Mesodermal cell (in vitro differentiated cells): ENCODE measurements around the gene CKS1B. TPM values are rescaled to one million over a fixed set of nuclear protein-coding genes. Genes with fewer than 3 reads are reported as not detected.

Source experiments
- H3K27ac ChIP-seq: 2 replicates; pipeline ENCODE4 v1.7.0; 2013; ENCODE audit warnings: mild to moderate bottlenecking, low read depth, low read length, moderate library complexity; ENCODE audit not compliant: severe bottlenecking
- H3K36me3 ChIP-seq: 2 replicates; pipeline ENCODE4 v1.7.1; 2013; ENCODE audit warnings: mild to moderate bottlenecking, low read length, moderate library complexity; ENCODE audit not compliant: control insufficient read depth, insufficient read depth
- H3K4me1 ChIP-seq: one replicate; pipeline ENCODE4 v1.7.1; 2013; ENCODE audit warnings: mild to moderate bottlenecking, low read length; ENCODE audit not compliant: insufficient read depth, control insufficient read depth, poor library complexity, severe bottlenecking
- H3K4me3 ChIP-seq: 2 replicates; pipeline ENCODE4 v1.7.0; 2013; ENCODE audit warnings: low read length, control low read depth, mild to moderate bottlenecking; ENCODE audit not compliant: insufficient read depth, poor library complexity, severe bottlenecking; ENCODE audit errors: extremely low read depth
- H3K9me3 ChIP-seq: 2 replicates; pipeline ENCODE4 v1.7.1; 2013; ENCODE audit warnings: mild to moderate bottlenecking, low read length, moderate library complexity; ENCODE audit not compliant: control insufficient read depth
- WGBS, 2 experiments: methylation state at CpG; one replicate each; pipeline ENCODE4 v1.1.5; 2013; ENCODE audit warnings: missing lambda C conversion rate in 2 of 2; ENCODE audit not compliant: insufficient coverage in 2 of 2; 5-methylcytosine and 5-hydroxymethylcytosine counted together
- polyA plus RNA-seq, 2 experiments: library from polyadenylated mRNA; stranded (reverse); fragments of 50-300 nt; gene quantifications; one replicate each; pipeline ENCODE4 v1.2.3, GENCODE V29; 2013

CKS1B gene
- 298 TPM for polyA plus RNA-seq (2013, experiment 1 of 2)
- 280 TPM for polyA plus RNA-seq (2013, experiment 2 of 2)

DNA sequence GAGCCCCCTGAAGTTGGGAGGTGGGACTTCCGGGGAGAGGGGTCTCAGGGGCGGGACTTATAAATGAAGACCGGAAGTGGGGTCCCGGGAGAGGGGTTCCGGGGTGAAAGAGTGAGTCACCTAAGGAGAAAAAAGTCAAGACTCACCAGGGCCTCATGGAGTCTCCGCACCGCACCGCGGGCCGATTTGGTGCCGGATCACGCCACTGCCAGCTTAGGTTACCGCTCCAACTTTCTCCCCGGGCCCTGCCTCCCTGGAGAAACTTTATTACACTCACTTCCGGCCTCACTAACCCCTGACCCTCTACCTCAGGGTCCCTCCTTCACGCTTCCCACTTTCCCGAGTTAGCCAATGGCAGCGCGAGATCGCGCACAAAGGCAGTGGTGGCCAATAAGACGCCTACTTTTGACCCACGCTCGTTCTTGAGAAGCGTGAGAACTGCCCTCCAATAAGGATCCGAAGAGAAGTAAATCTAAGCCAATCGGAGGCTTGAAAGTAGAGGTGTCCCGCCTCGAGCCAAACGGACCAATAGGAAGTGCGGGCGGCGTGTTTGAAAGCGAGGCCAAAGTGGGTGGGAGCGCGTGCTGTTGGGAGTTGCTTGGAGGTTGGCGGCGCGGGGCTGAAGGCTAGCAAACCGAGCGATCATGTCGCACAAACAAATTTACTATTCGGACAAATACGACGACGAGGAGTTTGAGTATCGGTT lies at the start of gene CKS1B:
Gene CKS1B, plus strand, starts transcription at position 580 of the 706 bp plus-strand sequence. Its CDS starts 65 bp downstream, at position 645.
- WGBS, 2 experiments: 0 to 1% methylated on average over 31 to 41 of the region's 47 CpGs
- Histone ChIP-seq H3K4me1 (peaks cover 20% of the 10 kb centered on the region), H3K27ac (peak within 1 kb of the TSS; percentile 100), H3K4me3 (peak within 1 kb of the TSS; percentile 69), H3K36me3 (peaks cover 32% of the 10 kb centered on the region), H3K9me3 (no peaks in the 10 kb centered on the region)

GRCh38 chr1:154925335-154926170 lies 48.9 kb upstream of the CKS1B start:
- Histone ChIP-seq H3K27ac (no peak overlapping the region), H3K9me3 (no peaks in the 10 kb centered on the region), H3K36me3 (peaks cover 24% of the 10 kb centered on the region), H3K4me1 (no peaks in the 10 kb centered on the region), H3K4me3 (no peak overlapping the region)
- 100% methylated on average over 1 to 2 of the region's 3 CpGs for WGBS, 2 experiments

- Histone ChIP-seq H3K36me3 (peaks cover 24% of the 10 kb centered on the region), H3K27ac (no peak overlapping the region), H3K4me1 (no peaks in the 10 kb centered on the region), H3K4me3 (no peak overlapping the region), H3K9me3 (no peaks in the 10 kb centered on the region)
- WGBS, 2 experiments: 97 to 98% methylated on average over 8 to 13 of the region's 13 CpGs
These were observed 48.3 kb upstream of the CKS1B start for GRCh38 chr1:154926201-154926600.

- Histone ChIP-seq H3K36me3 (peaks cover 5% of the 10 kb centered on the region), H3K4me1 (no peaks in the 10 kb centered on the region), H3K4me3 (no peak overlapping the region), H3K27ac (no peak overlapping the region), H3K9me3 (no peaks in the 10 kb centered on the region)
- 91 to 94% methylated on average over 8 of the region's 11 CpGs for WGBS, 2 experiments
These were observed 42.5 kb upstream of the CKS1B start for GRCh38 chr1:154931940-154932487.

- Histone ChIP-seq H3K36me3 (no peaks in the 10 kb centered on the region), H3K27ac (no peak overlapping the region), H3K9me3 (no peaks in the 10 kb centered on the region), H3K4me1 (no peaks in the 10 kb centered on the region), H3K4me3 (no peak overlapping the region)
- 88 to 94% methylated on average over 4 to 5 of the region's 5 CpGs for WGBS, 2 experiments
These were observed 40.0 kb upstream of the CKS1B start for GRCh38 chr1:154934358-154934948.

DNA sequence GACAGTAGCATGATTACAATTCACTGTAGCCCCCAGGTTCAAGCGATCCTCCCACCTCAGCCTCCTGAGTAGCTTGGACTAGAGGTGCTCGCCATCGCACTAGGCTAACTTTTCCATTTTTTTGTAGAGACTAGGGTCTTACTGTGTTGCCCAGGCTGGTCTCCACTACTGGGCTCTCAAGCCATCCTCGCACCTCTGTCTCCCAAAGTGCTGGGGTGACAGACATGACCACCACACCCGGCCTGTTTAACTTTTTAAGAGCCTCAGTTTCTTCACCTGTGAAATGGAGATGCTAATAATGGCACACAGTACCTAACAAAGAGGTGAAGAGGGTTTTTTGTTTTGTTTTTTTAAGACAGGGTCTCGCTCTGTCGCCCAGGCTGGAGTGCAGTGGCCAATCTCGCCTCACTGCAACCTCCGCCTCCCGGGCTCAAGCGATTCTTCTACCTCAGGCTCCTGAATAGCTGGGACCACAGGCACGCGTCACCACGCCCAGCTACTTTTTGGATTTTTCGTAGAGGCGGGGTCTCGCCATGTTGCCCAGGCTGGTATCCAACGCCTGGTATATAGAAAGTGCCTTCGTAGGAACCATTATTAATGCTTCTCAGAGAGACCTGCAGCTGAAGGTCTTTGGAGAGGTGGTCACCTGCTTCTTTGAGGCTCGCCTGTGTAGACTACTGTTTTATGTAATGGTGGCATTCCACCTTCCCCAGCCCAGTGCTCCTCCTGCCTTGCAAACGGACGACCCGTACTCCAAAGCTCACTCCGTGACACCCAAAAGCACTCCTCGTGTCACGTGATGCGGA lies 38.5 kb upstream of the CKS1B start:
- Histone ChIP-seq H3K36me3 (no peaks in the 10 kb centered on the region), H3K4me3 (peak overlapping the region; percentile 59), H3K9me3 (no peaks in the 10 kb centered on the region), H3K27ac (peak overlapping the region; percentile 100), H3K4me1 (no peaks in the 10 kb centered on the region)
- 58 to 65% methylated on average over 22 of the region's 27 CpGs for WGBS, 2 experiments

DNA sequence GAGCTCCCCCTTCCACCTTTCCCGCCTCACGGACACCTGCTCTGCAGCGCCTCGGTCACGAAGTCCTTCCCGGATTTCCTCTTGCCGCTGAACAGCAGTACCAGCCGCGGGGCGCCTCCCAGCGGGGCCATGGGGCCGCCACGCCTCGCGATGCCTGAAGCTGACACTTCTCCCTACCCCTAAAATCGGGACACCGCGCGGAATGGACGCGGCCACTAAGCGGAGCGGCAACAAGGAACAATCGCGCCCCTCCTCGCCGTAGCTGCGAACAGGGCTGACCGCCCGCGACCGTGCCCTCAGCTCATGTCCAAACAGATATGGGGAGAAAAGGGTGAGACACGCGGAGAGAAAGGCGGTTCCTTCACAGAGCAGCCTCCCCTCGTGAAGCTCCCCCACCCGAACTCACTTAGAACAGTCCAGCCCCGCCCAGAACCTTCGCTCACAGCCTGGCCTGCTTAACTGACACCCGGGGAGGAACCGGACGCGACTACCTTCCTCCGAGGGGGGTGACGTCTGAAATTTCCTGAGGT lies 37.9 kb upstream of the CKS1B start, which contains the start of gene PMVK:
Gene PMVK, minus strand, starts transcription at position 165 of the 530 bp plus-strand sequence. Its CDS starts 34 bp downstream, at position 131.
- Histone ChIP-seq H3K4me1 (peaks cover 6% of the 10 kb centered on the region), H3K9me3 (no peaks in the 10 kb centered on the region), H3K4me3 (peak within 1 kb of the TSS; percentile 59), H3K36me3 (no peaks in the 10 kb centered on the region), H3K27ac (peak within 1 kb of the TSS; percentile 100)
- WGBS, 2 experiments: 0 to 1% methylated on average over 33 to 36 of the region's 45 CpGs

GRCh38 chr1:154937085-154937987 lies 37.1 kb upstream of the CKS1B start:
- Histone ChIP-seq H3K4me1 (peaks cover 11% of the 10 kb centered on the region), H3K36me3 (no peaks in the 10 kb centered on the region), H3K9me3 (no peaks in the 10 kb centered on the region), H3K27ac (peak overlapping the region; percentile 100), H3K4me3 (peak overlapping the region; percentile 59)
- 0% methylated on average over 29 to 34 of the region's 36 CpGs for WGBS, 2 experiments

DNA sequence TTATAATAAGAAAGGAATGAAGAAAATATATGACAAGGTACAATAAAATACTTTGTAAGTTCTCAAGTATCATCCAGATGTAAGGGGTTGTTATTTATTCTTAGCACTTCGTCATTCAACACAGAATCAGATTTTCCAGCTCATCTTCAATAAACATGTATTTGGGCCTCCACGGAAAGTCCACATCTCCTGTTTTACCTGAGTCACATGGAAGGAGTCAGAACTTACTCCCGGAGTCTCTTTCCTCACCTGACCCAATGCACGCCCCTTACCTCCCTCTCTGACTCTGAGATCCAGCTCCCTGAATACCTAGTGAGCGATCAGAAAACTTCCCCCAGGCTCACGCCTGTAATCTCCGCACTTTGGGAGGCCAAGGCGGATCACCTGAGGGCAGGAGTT lies 36.5 kb upstream of the CKS1B start:
- H3K4me3 ChIP-seq: peak overlapping the region; percentile 59
- H3K27ac ChIP-seq: peak overlapping the region; percentile 100
- H3K4me1 ChIP-seq: peaks cover 11% of the 10 kb centered on the region

More for the DNA sequence above, 36.5 kb upstream of the CKS1B start:
- no peaks in the 10 kb centered on the region for H3K36me3 ChIP-seq
- 94 to 96% methylated on average over 6 to 7 of the region's 8 CpGs for WGBS, 2 experiments
- no peaks in the 10 kb centered on the region for H3K9me3 ChIP-seq
